Breast epithelium (tissue), 3 donors: Measurements from ENCODE around the gene DUSP19.

Source experiments
- CTCF ChIP-seq, 3 donors: fragments of 450-650 bp; IDR thresholded peaks; one replicate each; pipeline ENCODE4 v1.5.1; 2016 to 2017; ENCODE audit warnings: antibody characterized with exemption in 3 of 3, mild to moderate bottlenecking in 3 of 3, moderate library complexity in 3 of 3
- POLR2A ChIP-seq: fragments of 450-650 bp; IDR thresholded peaks from one replicate; pipeline ENCODE4 v1.6.1; 2016; ENCODE audit warnings: antibody characterized with exemption, mild to moderate bottlenecking, moderate library complexity
- POLR2AphosphoS5 ChIP-seq, 3 donors: sonication (generic); formaldehyde crosslinking; IDR thresholded peaks; one replicate each; pipeline ENCODE4 v1.6.1; 2017; ENCODE audit warnings: antibody characterized with exemption in 3 of 3

GRCh38 chr2:183126635-183127034 lies 48.1 kb downstream of the DUSP19 start:
- TF ChIP-seq CTCF (IDR thresholded peaks at IDR 0.05) (no peak), POLR2AphosphoS5 (IDR thresholded peaks at IDR 0.05) (no peak), POLR2A (no peak)
